Nephron (organoid): ENCODE results near the gene MRM2.

Experiments
- H3K27ac Mint-ChIP-seq, 3 experiments: 2 replicates each; pipeline ENCODE4 v1.8.0; 2020; ENCODE audit warnings: mixed read lengths in 3 of 3, mild to moderate bottlenecking in 2 of 3, moderate library complexity in 1 of 3
- H3K27me3 Mint-ChIP-seq: 2 replicates; pipeline ENCODE4 v1.8.0; 2021; ENCODE audit warnings: low read depth, mild to moderate bottlenecking, moderate library complexity, mixed read lengths
- H3K36me3 Mint-ChIP-seq: 2 replicates; pipeline ENCODE4 v1.8.0; 2020; ENCODE audit warnings: low read depth, mixed read lengths
- H3K4me1 Mint-ChIP-seq: 2 replicates; pipeline ENCODE4 v1.8.0; 2020; ENCODE audit warnings: mixed read lengths
- H3K4me3 Mint-ChIP-seq, 3 experiments: 2 replicates each; pipeline ENCODE4 v1.8.0; 2020; ENCODE audit warnings: mild to moderate bottlenecking in 3 of 3, mixed read lengths in 3 of 3, moderate library complexity in 2 of 3
- H3K9me3 Mint-ChIP-seq: 2 replicates; pipeline ENCODE4 v1.8.0; 2020; ENCODE audit warnings: mixed read lengths
- CTCF ChIP-seq, 3 experiments: fragments of 200-600 bp; sonication (generic); IDR thresholded peaks; one replicate each; pipeline ENCODE4 v1.5.0; 2021; ENCODE audit warnings: antibody characterized with exemption in 3 of 3; ENCODE audit not compliant: unreplicated experiment in 3 of 3

Gene MRM2

GRCh38 chr7:2278026-2278425 lies 36.0 kb upstream of the MRM2 start:
- Mint-ChIP-seq H3K4me3 (no peak overlapping the region), H3K27me3 (no peaks in the 10 kb centered on the region), H3K27ac (peak overlapping the region in 1 of 3 experiments; percentile 19), H3K9me3 (no peaks in the 10 kb centered on the region), H3K4me1 (peaks cover 32% of the 10 kb centered on the region), H3K36me3 (peaks cover 10% of the 10 kb centered on the region)
- TF ChIP-seq CTCF (IDR thresholded peaks at IDR 0.05; ENCODE audit: unreplicated experiment in 3 of 3), result no peak

GRCh38 chr7:2276107-2276506 lies 34.1 kb upstream of the MRM2 start:
- peaks cover 19% of the 10 kb centered on the region for H3K4me1 Mint-ChIP-seq
- no peak overlapping the region for H3K27ac Mint-ChIP-seq
- no peaks in the 10 kb centered on the region for H3K27me3 Mint-ChIP-seq
- H3K9me3 Mint-ChIP-seq, result no peaks in the 10 kb centered on the region
- TF ChIP-seq CTCF (IDR thresholded peaks at IDR 0.05; ENCODE audit: unreplicated experiment in 3 of 3), result no peak
- no peak overlapping the region for H3K4me3 Mint-ChIP-seq
- H3K36me3 Mint-ChIP-seq, result peaks cover 15% of the 10 kb centered on the region

GRCh38 chr7:2275101-2275500 lies 33.1 kb upstream of the MRM2 start:
- no peak for TF ChIP-seq CTCF (IDR thresholded peaks at IDR 0.05; ENCODE audit: unreplicated experiment in 3 of 3)
- Mint-ChIP-seq H3K36me3 (peaks cover 15% of the 10 kb centered on the region), H3K27me3 (no peaks in the 10 kb centered on the region), H3K4me1 (peaks cover 14% of the 10 kb centered on the region), H3K4me3 (no peak overlapping the region), H3K27ac (no peak overlapping the region), H3K9me3 (no peaks in the 10 kb centered on the region)

GRCh38 chr7:2274666-2275065 lies 32.7 kb upstream of the MRM2 start:
- Mint-ChIP-seq H3K9me3 (no peaks in the 10 kb centered on the region), H3K27me3 (no peaks in the 10 kb centered on the region), H3K36me3 (peaks cover 17% of the 10 kb centered on the region), H3K4me3 (no peak overlapping the region), H3K4me1 (peaks cover 13% of the 10 kb centered on the region), H3K27ac (no peak overlapping the region)
- no peak for TF ChIP-seq CTCF (IDR thresholded peaks at IDR 0.05; ENCODE audit: unreplicated experiment in 3 of 3)

- peaks cover 24% of the 10 kb centered on the region for H3K36me3 Mint-ChIP-seq
- H3K4me1 Mint-ChIP-seq, result peaks cover 13% of the 10 kb centered on the region
- no peaks in the 10 kb centered on the region for H3K27me3 Mint-ChIP-seq
- no peak for TF ChIP-seq CTCF (IDR thresholded peaks at IDR 0.05; ENCODE audit: unreplicated experiment in 3 of 3)
- H3K4me3 Mint-ChIP-seq, result no peak overlapping the region
- H3K27ac Mint-ChIP-seq, result no peak overlapping the region
- no peaks in the 10 kb centered on the region for H3K9me3 Mint-ChIP-seq
These were observed 31.9 kb upstream of the MRM2 start for GRCh38 chr7:2273866-2274265.

GRCh38 chr7:2272031-2272430 lies 30.0 kb upstream of the MRM2 start:
- no peak for TF ChIP-seq CTCF (IDR thresholded peaks at IDR 0.05; ENCODE audit: unreplicated experiment in 3 of 3)
- H3K4me1 Mint-ChIP-seq, result peaks cover 13% of the 10 kb centered on the region

More at GRCh38 chr7:2272031-2272430, 30.0 kb upstream of the MRM2 start:
- Mint-ChIP-seq H3K36me3 (peaks cover 21% of the 10 kb centered on the region), H3K27ac (no peak overlapping the region), H3K4me3 (no peak overlapping the region), H3K9me3 (no peaks in the 10 kb centered on the region), H3K27me3 (no peaks in the 10 kb centered on the region)
